Cardiac septum (tissue), 1 donor: ENCODE measurements around the gene ACTN4. TPM values are rescaled to one million over a fixed set of nuclear protein-coding genes. Genes with fewer than 3 reads are reported as not detected.
A peak's percentile ranks its signal among the peaks of the same experiment; 100 is the strongest.

ENCODE experiments used
- DNase-seq: peaks from one replicate; pipeline ENCODE4 v3.0.0-alpha.2; 2020; ENCODE audit warnings: low spot score
- intact Hi-C: fragments of 100-400 bp; cut with DNase I; formaldehyde crosslinking; loops from one replicate; pipeline ENCODE4 v1.14.0; 2022
- total RNA-seq: library from RNA; stranded (reverse); fragmentation: NEBNext Ultra II Directional; extraction: Animal tissue kit (Norgen Biotek cat#: 25700); gene quantifications from one replicate; pipeline ENCODE4 v1.2.1, GENCODE V29; 2021
- donor health status: DM: no; HTN: no; CAD: no.

The ACTN4 gene
- total RNA-seq, 1 donor from 2014 or later = 190 TPM

DNA sequence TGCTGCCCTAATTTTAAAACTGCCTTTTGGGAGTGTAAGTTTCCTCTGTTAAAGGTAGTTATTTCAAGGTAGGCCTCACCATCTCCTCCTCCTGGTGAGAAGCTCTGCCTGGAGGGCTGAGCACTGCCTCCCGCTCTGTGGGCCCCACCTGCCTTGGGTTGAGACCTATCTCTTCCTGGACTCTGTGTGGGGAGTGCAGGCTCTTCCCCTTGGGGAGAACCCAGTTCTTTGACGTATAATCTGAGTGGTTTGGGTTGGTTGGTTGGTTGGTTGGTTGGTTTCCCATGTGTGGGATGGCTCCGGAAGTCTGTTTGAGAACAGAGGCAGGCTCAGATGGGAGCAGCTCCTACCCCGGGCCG, 39.1 kb downstream of the ACTN4 start:
- no peak for DNase-seq
- intact Hi-C loops = no loop called here

DNA sequence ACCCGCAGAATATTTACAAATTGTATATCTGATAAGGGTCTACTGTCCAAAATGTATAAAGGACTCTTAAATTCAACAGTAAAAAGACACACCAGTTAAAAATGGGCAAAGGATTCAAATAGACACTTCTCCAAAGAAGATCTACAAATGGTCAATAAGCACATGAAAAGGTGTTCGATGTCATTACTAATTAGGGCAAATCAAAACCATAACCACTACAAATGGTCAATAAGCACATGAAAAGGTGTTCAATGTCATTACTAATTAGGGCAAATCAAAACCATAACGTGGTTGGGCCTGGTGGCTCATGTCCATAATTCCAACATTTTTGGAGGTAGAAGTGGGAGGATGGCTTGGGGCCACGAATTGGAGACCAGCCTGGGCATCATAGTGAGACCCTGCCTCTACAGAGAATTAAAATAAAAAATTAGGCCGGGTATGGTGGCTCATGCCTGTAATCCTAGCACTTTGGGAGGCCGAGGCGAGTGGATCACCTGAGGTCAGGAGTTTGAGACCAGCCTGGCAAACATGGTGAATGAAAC, 40.5 kb downstream of the ACTN4 start:
- intact Hi-C loops = no loop called here
- DNase-seq = no peak

DNA sequence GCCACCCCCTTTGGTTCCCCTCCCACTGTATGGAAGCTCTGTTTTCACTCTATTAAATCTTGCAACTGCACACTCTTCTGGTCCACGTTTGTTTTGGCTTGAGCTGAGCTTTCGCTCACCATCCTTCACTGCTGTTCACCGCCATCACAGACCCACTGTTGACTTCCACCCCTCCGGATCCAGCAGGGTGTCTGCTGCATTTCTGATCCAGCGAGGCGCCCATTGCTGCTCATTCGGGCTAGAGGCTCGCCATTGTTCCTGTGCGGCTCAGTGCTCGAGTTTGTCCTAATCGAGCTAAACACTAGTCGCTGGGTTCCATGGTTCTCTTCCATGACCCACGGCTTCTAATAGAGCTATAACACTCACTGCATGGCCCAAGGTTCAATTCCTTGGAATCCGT, 42.7 kb downstream of the ACTN4 start:
- DNase-seq = peak; percentile 72

DNA sequence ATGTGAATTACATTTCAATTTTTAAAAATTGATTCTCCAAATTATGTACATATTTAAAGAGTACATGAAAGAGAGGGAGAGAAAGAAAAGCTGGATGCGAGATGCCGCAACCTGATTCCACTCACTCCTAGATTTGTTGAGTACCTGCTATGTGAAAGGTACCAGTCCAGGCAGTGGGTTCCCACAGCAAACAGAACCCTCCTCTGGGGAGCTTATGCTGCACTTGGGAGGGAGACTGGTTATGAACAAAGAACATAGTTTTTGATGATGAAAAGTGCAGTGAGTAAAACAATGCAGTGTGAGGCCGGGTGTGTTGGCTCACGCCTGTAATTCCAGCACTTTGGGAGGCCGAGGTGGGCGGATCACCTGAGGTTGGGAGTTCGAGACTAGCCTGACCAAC, 43.4 kb downstream of the ACTN4 start:
- no peak for DNase-seq
- intact Hi-C loops = loop anchor here (2.0 kb wide), 1 partner anchor 40 kb away; no protein-coding TSS in a partner anchor

More for the DNA sequence above, 42.7 kb downstream of the ACTN4 start:
- intact Hi-C loops = loop anchor here (2.0 kb wide), 1 partner anchor 39 kb away; no protein-coding TSS in a partner anchor

DNA sequence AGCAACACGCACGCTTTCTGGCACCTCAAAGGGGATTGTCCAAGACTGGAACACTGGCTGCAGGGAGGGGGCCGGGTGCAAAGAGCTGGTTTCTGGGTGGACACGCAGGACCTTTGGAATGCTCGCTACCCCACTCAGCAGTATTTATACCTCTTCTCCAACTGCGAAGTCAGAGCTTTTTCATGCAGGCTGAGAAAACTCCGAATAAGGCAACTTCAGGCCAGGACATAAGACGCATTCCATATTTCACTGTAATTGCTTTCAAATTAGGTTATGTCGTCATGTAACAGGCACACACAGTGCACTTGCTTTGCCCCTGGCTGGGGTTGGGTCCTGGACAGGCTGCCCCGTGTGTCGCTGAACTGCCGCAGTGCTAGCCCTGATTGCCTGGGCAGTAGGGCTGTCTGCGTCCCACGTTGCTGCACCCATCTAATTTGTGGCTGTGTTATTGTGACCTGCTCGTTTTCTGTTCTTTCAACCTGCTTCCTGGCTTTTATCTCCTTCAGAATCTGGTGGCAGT, 44.5 kb downstream of the ACTN4 start:
- DNase-seq = peak; percentile 77
- intact Hi-C loops = loop anchor here (2.0 kb wide), 2 partner anchors 27 to 41 kb away; no protein-coding TSS in a partner anchor

DNA sequence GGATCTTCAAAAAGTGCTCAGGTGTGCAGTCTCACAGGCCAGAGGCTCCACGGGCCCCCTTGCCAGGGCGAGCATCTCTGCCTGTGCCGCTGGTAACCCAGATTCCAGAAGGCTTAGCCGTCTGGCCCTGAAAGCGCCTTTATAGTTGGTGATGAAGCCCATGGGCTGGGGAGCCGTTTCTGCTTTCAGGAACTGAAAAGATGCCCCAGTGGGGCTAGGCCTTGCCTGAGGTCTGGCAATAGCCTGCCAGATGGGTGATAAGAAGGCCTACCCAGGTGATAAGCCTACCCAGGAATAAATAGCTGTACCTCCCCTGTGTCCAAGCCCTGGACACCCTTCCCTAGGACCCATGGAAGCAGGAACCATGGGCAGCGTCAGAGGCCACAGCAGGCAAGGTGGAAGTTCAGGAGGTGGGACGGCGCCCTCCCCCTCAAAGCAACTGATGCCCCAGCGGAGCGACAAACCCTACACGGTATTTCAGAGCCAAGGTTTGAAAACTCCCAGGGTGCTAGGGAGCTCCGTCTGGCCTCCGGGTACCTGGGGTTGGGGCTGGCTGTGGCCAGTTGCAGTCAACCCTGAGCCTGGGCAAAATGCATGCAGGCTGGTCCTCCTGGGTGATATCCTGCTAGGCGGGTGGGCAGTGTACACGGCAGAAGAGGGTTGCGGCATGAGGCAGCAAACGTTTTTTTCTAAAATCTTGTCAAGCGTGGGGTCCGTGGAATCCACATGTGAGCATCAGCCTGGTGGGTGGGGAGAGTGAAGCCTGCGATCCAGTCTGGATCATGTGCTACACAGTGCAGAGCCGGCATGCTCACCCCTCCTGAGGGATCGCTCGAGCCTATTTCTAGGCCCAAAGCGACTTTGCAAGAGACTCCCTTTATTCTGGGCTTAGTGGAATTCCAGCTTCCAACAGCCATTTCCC, 45.3 kb downstream of the ACTN4 start:
- DNase-seq = peak; percentile 74
- intact Hi-C loops = loop anchor here (2.0 kb wide), 1 partner anchor 28 kb away; no protein-coding TSS in a partner anchor

DNA sequence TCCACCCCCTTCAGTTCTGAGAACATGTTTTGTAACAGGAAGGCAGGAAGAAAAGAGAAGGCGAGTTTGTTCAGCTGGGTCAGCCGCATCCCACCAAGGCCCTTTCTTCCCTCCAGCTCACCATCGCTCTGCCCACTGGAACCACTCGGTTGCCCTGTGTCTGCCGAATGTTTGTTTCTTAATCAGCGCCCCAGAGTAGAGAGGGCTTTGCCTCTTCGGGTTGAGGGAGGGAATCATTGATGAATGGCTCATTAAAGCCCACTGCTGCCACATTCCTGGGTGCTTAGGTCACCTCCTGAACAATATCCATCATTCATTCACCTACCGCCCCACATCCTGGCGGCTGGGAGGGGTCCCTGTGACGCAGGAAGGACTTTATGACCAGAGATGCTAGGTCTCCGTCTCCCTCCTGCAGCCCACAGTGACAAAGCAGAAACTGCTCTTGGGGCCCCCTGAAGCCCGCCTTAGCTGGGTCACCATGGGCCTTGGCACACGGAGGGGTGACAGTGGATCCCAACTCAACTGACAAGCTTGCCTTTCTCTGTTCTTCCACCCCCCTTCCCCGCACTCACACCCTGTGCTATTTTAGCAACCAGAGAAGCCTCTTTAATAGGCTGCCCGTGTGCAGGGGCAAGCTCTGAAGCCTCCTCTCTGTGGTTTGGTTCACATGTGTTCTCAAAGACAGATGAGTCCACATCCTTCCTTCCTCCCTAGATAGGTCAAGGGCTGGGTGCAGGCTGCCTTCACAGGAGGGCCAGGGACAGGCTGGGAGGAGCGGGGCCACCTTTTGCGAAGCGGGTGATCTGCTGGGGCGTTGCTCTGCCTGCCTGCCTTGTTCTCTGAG, 46.2 kb downstream of the ACTN4 start:
- peak; percentile 77 for DNase-seq
- intact Hi-C loops = loop anchor here (2.0 kb wide), 1 partner anchor 29 kb away; no protein-coding TSS in a partner anchor

DNA sequence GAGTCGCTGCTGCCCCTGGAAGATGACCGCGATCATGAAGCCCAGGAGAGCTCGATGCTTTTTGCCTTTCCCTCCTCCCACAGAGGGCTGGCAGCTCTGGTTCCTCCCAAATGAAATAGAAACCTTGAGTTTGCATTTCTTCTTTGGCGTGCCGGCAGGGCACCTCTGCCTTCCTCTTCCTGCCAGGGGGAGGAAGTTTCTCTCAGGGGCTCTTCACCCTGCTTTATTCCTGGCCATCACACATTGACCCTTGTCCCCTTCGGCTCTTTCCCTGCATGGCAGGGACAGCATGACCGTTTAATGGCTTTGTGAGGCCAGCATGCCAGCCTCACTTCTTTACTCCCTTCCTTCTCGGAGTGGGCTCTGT, 47.9 kb downstream of the ACTN4 start:
- peak; percentile 78 for DNase-seq
- intact Hi-C loops = no loop called here

DNA sequence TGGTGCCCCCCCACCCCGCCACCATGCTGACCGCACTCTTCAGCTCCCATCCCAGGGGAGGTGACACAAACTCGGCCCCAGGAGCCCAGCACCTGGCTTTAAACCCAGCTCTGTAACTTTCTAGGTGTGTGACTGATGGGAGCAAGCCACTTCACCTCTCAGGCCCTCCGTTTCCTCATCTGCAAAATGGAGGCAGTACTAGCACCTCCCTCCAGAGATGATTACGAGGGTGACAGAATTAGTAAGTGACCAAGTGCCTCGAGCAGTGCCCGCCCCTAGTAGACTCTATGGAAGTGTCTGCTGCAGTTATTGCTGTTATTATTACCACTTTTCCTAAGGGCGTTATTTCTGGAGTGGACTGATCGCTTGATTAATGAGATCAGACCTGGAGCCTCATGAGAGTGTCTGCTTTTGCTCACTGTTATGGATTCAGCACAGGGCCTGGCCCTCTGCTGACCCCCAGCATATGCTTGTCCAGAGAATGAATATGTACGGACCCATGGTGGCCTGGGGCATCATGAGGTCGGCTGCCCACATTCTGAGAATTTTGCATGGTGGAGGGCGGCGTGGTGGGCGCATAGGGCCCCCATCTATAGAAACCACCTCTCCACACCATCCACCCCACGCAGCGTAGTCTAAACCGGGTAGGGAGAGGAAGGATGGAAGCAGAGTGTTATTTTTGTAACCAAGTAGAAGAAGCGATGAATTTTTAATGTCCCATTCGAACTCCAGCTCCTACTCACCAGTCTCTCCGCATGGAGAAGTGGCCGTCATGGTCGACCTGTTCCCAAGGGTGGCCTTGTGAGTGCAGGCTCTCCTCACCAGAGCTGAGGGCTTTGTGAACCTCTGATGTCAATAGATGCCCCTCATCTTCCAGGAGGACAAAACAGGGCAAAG, 48.6 kb downstream of the ACTN4 start:
- DNase-seq = no peak
- intact Hi-C loops = no loop called here

DNA sequence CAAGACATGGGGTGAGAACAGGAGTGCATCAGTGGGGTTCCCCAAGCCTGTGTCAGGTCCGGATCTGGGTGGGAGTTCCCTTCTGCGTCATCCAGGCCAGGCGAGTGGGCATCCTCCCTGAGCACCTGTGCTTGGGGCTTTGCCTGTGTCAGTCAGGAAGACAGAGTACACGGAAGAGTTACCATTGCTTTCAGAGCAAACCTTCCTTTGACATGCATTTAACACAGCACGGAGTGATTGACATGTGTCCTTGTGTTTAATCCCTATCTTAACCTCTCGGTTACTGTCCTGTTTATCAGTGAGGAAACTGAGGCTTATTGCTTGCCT, 49.2 kb downstream of the ACTN4 start:
- intact Hi-C loops = no loop called here
- DNase-seq = no peak

DNA sequence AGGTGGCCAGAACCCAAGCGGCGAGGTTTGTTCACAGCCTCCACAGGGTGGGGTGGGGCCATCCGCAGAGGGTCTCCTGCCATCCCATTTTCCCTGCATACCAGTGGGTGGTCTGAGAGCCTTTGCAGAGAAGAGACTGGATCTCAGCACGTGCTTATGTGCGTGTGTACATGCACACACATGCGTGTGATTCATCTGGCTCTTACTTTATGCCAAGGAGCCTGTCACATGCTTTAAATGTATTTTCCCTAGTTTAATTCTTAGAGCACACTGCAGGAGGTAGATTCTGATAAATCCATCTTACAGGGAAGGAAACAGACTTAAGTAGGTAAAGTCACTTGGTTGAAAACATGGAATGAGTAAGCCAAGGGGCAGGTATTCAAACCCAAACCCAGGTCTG, 49.7 kb downstream of the ACTN4 start:
- DNase-seq = no peak

DNA sequence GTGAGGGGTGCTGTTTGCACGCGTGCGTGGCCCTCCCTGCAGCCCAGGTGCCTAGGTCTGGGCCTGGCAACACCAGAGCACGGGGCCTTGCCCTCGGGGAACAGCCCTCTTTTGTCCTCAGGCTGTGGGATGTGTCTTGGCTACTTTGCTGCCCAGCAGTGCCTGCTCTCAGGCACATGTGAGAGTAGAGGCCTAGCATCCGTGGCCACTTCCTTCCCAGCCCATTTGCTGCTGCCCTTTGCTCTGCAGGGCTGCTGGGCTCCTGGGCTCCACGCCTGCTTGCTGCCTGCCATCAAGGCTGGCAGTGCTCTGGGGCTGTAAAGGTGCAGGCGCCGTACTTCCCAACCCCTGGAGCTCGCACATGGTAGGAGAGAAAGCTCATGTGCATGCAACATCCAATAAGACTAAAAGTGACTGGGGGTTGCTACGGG, 50.2 kb downstream of the ACTN4 start:
- DNase-seq = no peak
- intact Hi-C loops = no loop called here

More for the DNA sequence above, 49.7 kb downstream of the ACTN4 start:
- intact Hi-C loops = no loop called here

DNA sequence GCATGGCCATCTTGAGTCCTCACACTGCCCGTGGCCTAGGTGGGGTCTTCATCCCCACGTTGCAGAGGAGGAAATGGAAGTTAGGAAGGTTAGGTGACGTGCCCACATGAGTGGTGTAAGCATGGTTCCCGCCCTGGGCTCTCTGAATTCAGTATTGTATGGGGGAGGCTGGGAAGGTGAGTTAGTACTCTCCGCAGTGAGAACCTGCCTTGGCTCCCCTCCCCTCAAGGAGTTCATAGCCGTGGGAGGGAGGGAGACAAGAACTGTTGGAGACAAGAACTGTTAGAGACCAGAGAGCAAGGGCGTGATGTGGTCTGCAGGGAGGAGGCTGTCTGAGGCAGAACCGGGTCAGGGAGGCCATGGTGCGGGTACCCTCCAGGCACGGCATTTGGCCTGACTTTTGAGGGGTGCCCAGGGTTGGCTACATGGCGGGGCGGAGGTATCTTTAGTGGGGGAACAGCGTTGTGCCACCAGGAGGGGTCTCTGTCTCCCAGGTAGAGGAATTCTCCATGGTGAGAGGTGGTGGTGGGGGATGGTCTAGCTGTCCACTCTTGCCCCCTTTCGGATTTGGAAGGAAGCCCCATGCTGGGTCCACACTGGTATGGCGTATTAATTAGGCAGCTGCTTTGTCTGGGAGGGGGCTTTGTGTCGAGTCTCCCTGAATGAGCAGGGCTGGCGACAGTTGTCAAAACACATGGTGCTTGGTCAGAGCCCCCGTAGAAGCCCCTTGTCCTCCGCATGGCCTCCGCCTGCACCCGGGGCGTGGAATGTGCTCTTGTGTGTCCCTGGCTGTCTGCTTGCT, 51.0 kb downstream of the ACTN4 start:
- intact Hi-C loops = no loop called here
- DNase-seq = no peak

DNA sequence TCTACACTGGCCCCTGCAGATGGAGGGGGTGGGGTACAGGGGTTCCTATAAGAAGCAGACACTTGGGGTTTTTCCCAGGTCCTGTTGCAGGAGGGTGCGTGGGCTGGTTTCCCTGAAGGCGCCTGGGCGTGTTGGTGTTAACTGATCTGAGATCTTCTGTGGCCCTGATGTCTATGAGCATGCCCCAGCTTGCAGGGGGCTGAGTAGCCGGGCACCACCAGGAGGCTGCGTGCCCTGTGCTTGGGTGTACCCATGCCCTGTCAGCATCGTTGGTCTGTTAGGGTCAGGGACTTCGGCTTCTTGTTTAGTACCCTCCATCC, 51.5 kb downstream of the ACTN4 start:
- intact Hi-C loops = no loop called here
- no peak for DNase-seq

DNA sequence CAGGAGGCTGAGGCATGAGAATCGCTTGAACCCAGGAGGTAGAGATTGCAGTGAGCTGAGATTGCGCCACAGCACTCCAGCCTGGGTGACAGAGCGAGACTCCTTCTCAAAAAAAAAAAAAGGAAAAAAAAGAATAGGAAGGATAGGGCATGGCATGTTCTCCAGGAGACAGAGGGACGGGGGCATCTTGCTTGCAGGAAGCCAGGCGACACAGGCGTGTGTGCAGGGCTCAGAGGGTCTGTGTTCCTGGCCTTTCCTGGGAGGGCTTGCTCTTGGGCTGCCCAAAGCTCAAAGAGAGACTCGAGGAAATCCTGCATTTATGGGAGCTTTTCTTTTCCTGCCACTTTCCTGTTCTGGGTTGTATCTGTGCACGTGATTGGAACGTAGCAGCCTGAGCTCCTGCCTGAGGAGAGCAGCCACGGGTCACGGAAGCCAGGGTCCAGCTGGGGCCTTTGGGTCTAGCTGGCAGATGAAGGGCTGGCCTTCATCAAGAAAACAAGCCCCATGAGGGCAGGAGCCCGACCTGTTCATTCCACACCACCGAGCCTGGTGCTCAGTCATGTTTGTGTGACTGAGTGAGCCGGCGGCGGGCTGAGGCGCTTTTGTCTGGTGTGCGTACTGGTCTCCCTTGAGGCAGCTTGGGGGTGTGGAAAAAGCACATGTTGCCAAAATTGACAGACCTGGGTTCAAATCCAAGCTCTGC, 52.3 kb downstream of the ACTN4 start:
- intact Hi-C loops = no loop called here
- DNase-seq = no peak

DNA sequence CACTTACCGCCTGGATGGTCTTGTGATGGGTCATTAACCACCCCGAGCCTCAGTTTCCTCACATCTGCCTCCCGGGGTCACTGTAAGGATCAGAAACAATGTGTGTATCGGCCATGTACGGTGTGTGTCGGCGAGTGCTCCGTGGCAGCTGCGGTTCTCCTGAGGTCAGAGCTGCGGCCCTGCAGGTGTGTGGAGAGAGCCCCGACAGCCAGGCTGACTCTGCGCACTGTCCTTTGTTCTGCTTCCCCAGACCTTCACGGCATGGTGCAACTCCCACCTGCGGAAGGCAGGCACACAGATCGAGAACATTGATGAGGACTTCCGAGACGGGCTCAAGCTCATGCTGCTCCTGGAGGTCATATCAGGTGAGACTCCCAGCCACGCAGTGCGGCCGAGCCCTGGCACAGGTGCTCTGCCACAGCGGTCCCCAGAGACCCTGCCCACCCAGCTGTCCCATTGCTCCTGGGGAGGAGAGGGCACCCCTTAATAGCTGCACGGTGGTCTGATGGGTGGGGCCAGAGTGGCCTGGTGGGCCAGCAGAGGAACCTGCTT, 53.0 kb downstream of the ACTN4 start:
- DNase-seq = no peak
- intact Hi-C loops = no loop called here

DNA sequence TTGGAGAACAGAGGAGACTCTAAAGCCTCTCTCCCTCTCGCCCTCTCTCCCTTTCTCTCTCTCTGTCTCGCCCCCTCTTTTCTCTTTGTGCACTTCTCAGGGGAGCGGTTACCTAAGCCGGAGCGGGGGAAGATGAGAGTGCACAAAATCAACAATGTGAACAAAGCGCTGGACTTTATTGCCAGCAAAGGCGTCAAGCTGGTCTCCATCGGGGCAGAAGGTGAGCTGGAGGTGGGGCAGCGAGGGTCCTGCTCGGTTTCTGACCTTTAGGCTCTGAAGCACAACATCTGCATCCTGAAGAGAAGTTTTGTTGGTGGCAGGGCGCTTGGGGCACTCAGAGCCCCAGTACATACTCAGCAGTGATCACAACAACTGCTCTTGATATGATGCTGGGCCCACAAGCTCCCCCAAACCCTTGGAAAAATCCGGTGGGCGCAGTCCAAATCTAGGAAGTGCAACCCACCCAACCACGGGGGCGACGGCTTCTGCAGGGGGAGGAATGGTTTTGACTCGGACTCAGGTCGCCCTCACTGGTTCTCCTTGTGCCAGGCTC, 53.5 kb downstream of the ACTN4 start:
- no peak for DNase-seq
- intact Hi-C loops = no loop called here
